H1 (cell line): ENCODE data around the gene KIR2DL3. TPM values are rescaled to one million over a fixed set of nuclear protein-coding genes. Genes with fewer than 3 reads are reported as not detected.

Experiments used
- CREB1 ChIP-seq: IDR thresholded peaks from 2 replicates; pipeline ENCODE4 v1.6.1; 2012; ENCODE audit warnings: inconsistent platforms
- EGR1 ChIP-seq: IDR thresholded peaks from 2 replicates; pipeline ENCODE4 v1.6.1; 2011; ENCODE audit warnings: low read depth, low read length, borderline replicate concordance
- KDM5A ChIP-seq: fragments of 200-600 bp; IDR thresholded peaks from 2 replicates; pipeline ENCODE4 v1.7.1; 2012; ENCODE audit warnings: mild to moderate bottlenecking, low read length, inconsistent platforms, mixed read lengths
- NANOG ChIP-seq: IDR thresholded peaks from 2 replicates; pipeline ENCODE4 v1.6.1; 2011; ENCODE audit warnings: low read length, low read depth, mild to moderate bottlenecking, inconsistent platforms; ENCODE audit not compliant: insufficient read depth, poor library complexity, severe bottlenecking
- PHF8 ChIP-seq: fragments of 200-600 bp; sonication (generic); conservative IDR thresholded peaks from 2 replicates; pipeline ENCODE4 v1.7.1; 2012; ENCODE audit warnings: low read depth, mild to moderate bottlenecking, inconsistent platforms, low read length, moderate library complexity
- polyA plus RNA-seq, 7 experiments: library from polyadenylated mRNA; depleted of rRNA in 3 of 7; stranded (reverse) in 5 of 7; unstranded in 2 of 7; fragments of >200 nt in 5 of 7; fragments of 200-250 nt in 2 of 7; gene quantifications; 1 replicate in 5 of 7; 2 replicates in 1 of 7; 4 replicates in 1 of 7; pipeline versions ENCODE4 v1.2.1 to v1.2.3, GENCODE V29; 2011 to 2013; ENCODE audit warnings: missing spikeins in 2 of 7, mixed read lengths in 2 of 7
- total RNA-seq: library from RNA; stranded (reverse); fragmentation: NEBNext Ultra II Directional; extraction: Animal tissue kit (Norgen Biotek cat#: 25700); gene quantifications from 2 replicates; pipeline ENCODE4 v1.2.1, GENCODE V29; 2021

Gene KIR2DL3
- total and polyA plus RNA-seq, 2 of the 8 experiments (the other 6 are each of a cell fraction or from before 2014, with no cell fraction given) = not detected

DNA sequence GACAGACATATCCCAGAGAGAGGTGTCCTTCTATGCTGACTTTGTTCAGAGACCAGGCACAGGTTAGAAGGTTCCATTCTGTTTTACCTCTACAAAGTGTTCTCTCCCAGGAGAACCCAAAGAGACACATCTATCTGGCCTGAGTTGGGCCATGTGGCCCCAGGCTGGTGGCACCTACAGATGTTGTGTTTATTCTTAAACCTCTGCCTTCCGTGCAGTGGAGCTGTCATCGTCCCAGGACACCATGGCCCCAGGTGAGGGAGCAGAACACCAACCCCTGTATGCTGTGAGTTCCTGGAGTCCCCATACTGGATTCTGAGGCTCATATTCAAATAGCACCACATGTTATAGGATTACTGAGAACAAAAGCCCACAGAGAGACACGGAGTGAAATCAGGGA lies 10.1 kb upstream of the KIR2DL3 start (continued):
- no peak for TF ChIP-seq CREB1
- TF ChIP-seq EGR1 = no peak
- TF ChIP-seq NANOG = no peak
- TF ChIP-seq PHF8 = no peak
- no peak for TF ChIP-seq KDM5A
